Transverse colon (tissue), 4 donors: ENCODE measurements around the gene RBM42.

ENCODE experiments used
- CTCF ChIP-seq, 5 experiments: fragments of 200-600 bp in 3 of 5; fragments of 450-650 bp in 2 of 5; sonication (generic) in 3 of 5; IDR thresholded peaks; 1 replicate in 2 of 5; 2 replicates in 3 of 5; pipeline ENCODE4 v1.5.1; 2016 to 2017; ENCODE audit warnings: antibody characterized with exemption in 5 of 5, inconsistent platforms in 3 of 5, mild to moderate bottlenecking in 2 of 5, moderate library complexity in 1 of 5
- EP300 ChIP-seq: sonication (generic); formaldehyde crosslinking; IDR thresholded peaks from one replicate; pipeline ENCODE4 v1.6.1; 2017; ENCODE audit warnings: antibody characterized with exemption, low read depth
- POLR2A ChIP-seq: fragments of 450-650 bp; IDR thresholded peaks from one replicate; pipeline ENCODE4 v1.6.1; 2016; ENCODE audit warnings: antibody characterized with exemption, mild to moderate bottlenecking, moderate library complexity
- POLR2AphosphoS5 ChIP-seq, 3 donors: sonication (generic); formaldehyde crosslinking; IDR thresholded peaks; one replicate each; pipeline ENCODE4 v1.6.1; 2016; ENCODE audit warnings: antibody characterized with exemption in 3 of 3

DNA sequence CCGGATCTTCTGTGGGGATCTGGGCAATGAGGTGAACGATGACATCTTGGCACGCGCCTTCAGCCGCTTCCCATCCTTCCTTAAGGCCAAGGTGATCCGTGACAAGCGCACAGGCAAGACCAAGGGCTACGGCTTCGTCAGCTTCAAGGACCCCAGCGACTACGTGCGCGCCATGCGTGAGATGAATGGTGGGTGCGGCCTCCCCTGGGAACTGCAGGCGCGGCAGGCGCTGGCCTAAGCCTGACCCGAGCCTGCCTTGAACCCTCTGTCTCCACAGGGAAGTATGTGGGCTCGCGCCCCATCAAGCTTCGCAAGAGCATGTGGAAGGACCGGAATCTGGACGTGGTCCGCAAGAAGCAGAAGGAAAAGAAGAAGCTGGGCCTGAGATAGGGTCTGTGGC is 8.3 kb downstream of the RBM42 start:
- TF ChIP-seq CTCF (IDR thresholded peaks at IDR 0.05): no peak
- TF ChIP-seq EP300: no peak
- no peak for TF ChIP-seq POLR2A
- TF ChIP-seq POLR2AphosphoS5 (IDR thresholded peaks at IDR 0.05): no peak
